ENCODE results near the gene SNX19. TPM values are rescaled to one million over a fixed set of nuclear protein-coding genes. Genes with fewer than 3 reads are reported as not detected.
A peak's percentile ranks its signal among the peaks of the same experiment; 100 is the strongest.

SNX19 gene
- total and polyA plus RNA-seq, 2 of the 4 experiments (the other 2 are of a cell fraction), result 35.9 to 113 TPM

GRCh38 chr11:130828741-130829140 is 87.5 kb downstream of the SNX19 start:
- intact Hi-C loops (cut with micrococcal nuclease) (loop anchor here (2.0 to 5.0 kb wide), 4 partner anchors 34 to 306 kb away; no protein-coding TSS in a partner anchor), in situ Hi-C loops (cut with MboI; ENCODE audit: low sequenced_read_pairs) (no loop called here), dilution Hi-C loops (cut with HindIII; ENCODE audit: low sequenced_read_pairs, unreplicated experiment) (no loop called here)
- BruUV-seq (replicated peaks), result no TSS peak
- WGBS, 2 experiments (ENCODE audit: extremely low coverage in 2 of 2, insufficient read length in 1 of 2), result 90% methylated on average over 3 of the region's 7 CpGs; no CpG with 5 or more reads in 1 of the 2 experiments
- Histone ChIP-seq H3K9ac (ENCODE audit: low read depth, low read length) (no peak overlapping the region), H3K4me1 (ENCODE audit: control insufficient read depth, insufficient read depth, low read length) (peaks cover 16% of the 10 kb centered on the region), H4K20me1 (ENCODE audit: insufficient read depth, low read length) (no peaks in the 10 kb centered on the region), H3K56ac (ENCODE audit: extremely low read depth, insufficient read depth, low read length) (no peak overlapping the region), H3K79me1 (ENCODE audit: low read depth in 1 of 2, low read length in 2 of 2) (no peaks in the 10 kb centered on the region), H3K4ac (ENCODE audit: low read depth, low read length) (no peak overlapping the region), H2BK20ac (ENCODE audit: low read depth, low read length) (peak overlapping the region; percentile 41; the same call in 1 of the 2 replicates), H2BK15ac (ENCODE audit: low read depth, low read length) (no peak overlapping the region; the same call in 2 of the 3 replicates), H3K4me3 (ENCODE audit: insufficient read depth, low read depth, low read length) (no peak overlapping the region), H3K23ac (ENCODE audit: low read depth, low read length) (no peak overlapping the region), H2AK5ac (ENCODE audit: low read depth, low read length) (peak overlapping the region; percentile 17; the same call in 1 of the 2 replicates), H2BK5ac (ENCODE audit: low read depth, low read length, poor library complexity, severe bottlenecking) (no peak overlapping the region), H3K9me3 (ENCODE audit: control insufficient read depth, insufficient read depth, low read length) (no peaks in the 10 kb centered on the region), H2AFZ (replicated peaks; ENCODE audit: low read length, poor library complexity) (no peak overlapping the region), H3K18ac (ENCODE audit: low read depth, low read length) (no peak overlapping the region), H3K27me3 (ENCODE audit: control insufficient read depth, insufficient read depth, low read length) (peaks cover 3% of the 10 kb centered on the region), H3K36me3 (ENCODE audit: control insufficient read depth, insufficient read depth, low read length) (no peaks in the 10 kb centered on the region), H2BK120ac (ENCODE audit: low read depth, low read length) (peak overlapping the region; percentile 94; the same call in 1 of the 2 replicates), H4K8ac (ENCODE audit: low read depth in 2 of 2, low read length in 2 of 2) (no peak overlapping the region), H3K9me1 (ENCODE audit: insufficient read depth, low read length) (no peaks in the 10 kb centered on the region), H4K5ac (ENCODE audit: low read depth, low read length) (no peak overlapping the region), H3K14ac (replicated peaks; ENCODE audit: low read depth, low read length) (no peak overlapping the region), H3K4me2 (ENCODE audit: low read depth, low read length) (no peak overlapping the region), H3K27ac (ENCODE audit: insufficient read depth, low read length) (no peak overlapping the region), H4K91ac (ENCODE audit: insufficient read depth, low read depth, low read length) (peak overlapping the region; percentile 3; the same call in 1 of the 2 replicates), H2AK9ac (replicated peaks; ENCODE audit: low read depth, low read length, poor library complexity) (no peak overlapping the region)
- no peak for TF ChIP-seq CTCF (conservative IDR thresholded peaks at IDR 0.05; ENCODE audit: low read depth, low read length)
- TF ChIP-seq MXI1 (IDR thresholded peaks at IDR 0.05; ENCODE audit: borderline replicate concordance, low read depth, low read length), result no peak
- TF ChIP-seq, protein P1, sequence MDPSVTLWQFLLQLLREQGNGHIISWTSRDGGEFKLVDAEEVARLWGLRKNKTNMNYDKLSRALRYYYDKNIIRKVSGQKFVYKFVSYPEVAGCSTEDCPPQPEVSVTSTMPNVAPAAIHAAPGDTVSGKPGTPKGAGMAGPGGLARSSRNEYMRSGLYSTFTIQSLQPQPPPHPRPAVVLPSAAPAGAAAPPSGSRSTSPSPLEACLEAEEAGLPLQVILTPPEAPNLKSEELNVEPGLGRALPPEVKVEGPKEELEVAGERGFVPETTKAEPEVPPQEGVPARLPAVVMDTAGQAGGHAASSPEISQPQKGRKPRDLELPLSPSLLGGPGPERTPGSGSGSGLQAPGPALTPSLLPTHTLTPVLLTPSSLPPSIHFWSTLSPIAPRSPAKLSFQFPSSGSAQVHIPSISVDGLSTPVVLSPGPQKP (IDR thresholded peaks at IDR 0.05; ENCODE audit: borderline replicate concordance, low read depth, low read length), result no peak
- no peak for TF ChIP-seq MAFK (IDR thresholded peaks at IDR 0.05; ENCODE audit: low read depth, low read length)
- TF ChIP-seq FOS (IDR thresholded peaks at IDR 0.05; ENCODE audit: low read depth, low read length), result no peak
- no peak for TF ChIP-seq CHD1 (IDR thresholded peaks at IDR 0.05; ENCODE audit: low read depth, low read length)
- TF ChIP-seq NFE2L2 (IDR thresholded peaks at IDR 0.05; ENCODE audit: low read depth, low read length), result no peak
- no peak for TF ChIP-seq RAD21 (IDR thresholded peaks at IDR 0.05; ENCODE audit: low read length)
- no peak for TF ChIP-seq MAZ (IDR thresholded peaks at IDR 0.05; ENCODE audit: borderline replicate concordance, low read depth, low read length)
- no peak for TF ChIP-seq SMC3 (IDR thresholded peaks at IDR 0.05; ENCODE audit: low read depth, low read length)
- no peak for ATAC-seq (ENCODE audit: low read depth)
- POLR2A ChIA-PET (ENCODE audit: unreplicated experiment), result no interaction called here
- no peak for DNase-seq
- CTCF ChIA-PET, result interaction anchor here (0.5 to 3.0 kb wide), 4 partner anchors 34 to 491 kb away, joined by 3 to 18 read pairs (median 4); no protein-coding TSS in a partner anchor
